Lower leg skin (tissue), 3 donors: Measurements from ENCODE around the gene USP40.

ENCODE experiments used
- POLR2A ChIP-seq, 2 donors: fragments of 450-650 bp; IDR thresholded peaks; one replicate each; pipeline ENCODE4 v1.6.1; 2016 to 2017; ENCODE audit warnings: antibody characterized with exemption in 2 of 2, mild to moderate bottlenecking in 1 of 2, moderate library complexity in 1 of 2
- TF ChIP-seq, protein P1 (sequence below), 3 donors: fragments of 450-650 bp; IDR thresholded peaks; one replicate each; pipeline ENCODE4 v1.5.1; 2016; ENCODE audit warnings: antibody characterized with exemption in 3 of 3, mild to moderate bottlenecking in 3 of 3, moderate library complexity in 2 of 3

DNA sequence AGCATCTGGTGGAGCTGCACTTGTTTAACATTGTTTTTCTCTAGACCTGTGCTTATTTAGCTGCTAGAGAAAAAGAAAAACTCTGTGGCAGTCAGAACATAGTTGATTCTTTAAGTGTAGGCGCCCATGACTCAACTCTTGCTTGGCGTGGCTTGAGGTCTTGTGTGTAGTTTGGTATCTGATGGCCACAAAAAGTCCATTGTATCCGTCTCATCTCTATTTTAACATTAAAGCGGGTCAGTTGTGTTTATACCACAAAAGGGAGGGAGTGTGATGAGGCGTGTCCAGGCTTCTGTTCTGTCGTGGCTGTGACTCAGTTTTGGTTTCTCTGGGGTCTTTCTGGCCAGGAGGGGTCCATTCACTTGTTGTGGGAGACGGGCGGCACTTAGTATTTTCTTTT lies 26.6 kb upstream of the USP40 start:
- TF ChIP-seq, protein P1, sequence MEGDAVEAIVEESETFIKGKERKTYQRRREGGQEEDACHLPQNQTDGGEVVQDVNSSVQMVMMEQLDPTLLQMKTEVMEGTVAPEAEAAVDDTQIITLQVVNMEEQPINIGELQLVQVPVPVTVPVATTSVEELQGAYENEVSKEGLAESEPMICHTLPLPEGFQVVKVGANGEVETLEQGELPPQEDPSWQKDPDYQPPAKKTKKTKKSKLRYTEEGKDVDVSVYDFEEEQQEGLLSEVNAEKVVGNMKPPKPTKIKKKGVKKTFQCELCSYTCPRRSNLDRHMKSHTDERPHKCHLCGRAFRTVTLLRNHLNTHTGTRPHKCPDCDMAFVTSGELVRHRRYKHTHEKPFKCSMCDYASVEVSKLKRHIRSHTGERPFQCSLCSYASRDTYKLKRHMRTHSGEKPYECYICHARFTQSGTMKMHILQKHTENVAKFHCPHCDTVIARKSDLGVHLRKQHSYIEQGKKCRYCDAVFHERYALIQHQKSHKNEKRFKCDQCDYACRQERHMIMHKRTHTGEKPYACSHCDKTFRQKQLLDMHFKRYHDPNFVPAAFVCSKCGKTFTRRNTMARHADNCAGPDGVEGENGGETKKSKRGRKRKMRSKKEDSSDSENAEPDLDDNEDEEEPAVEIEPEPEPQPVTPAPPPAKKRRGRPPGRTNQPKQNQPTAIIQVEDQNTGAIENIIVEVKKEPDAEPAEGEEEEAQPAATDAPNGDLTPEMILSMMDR (IDR thresholded peaks at IDR 0.05): no peak
- no peak for TF ChIP-seq POLR2A (IDR thresholded peaks at IDR 0.05)
